Neural cell (in vitro differentiated cells): ENCODE measurements around the gene KIZ. TPM values are rescaled to one million over a fixed set of nuclear protein-coding genes. Genes with fewer than 3 reads are reported as not detected.

Experiments used
- H2AFZ ChIP-seq: fragments of 200-600, 300-800 bp; sonication (generic), shearing (Covaris generic); 2 replicates; pipeline ENCODE4 v1.6.0; 2014; ENCODE audit warnings: low read depth, mild to moderate bottlenecking, antibody characterized with exemption, low read length, moderate library complexity
- H3F3A ChIP-seq: fragments of 200-600 bp; shearing (Covaris generic); 2 replicates; pipeline ENCODE4 v1.6.1; 2016; ENCODE audit warnings: mild to moderate bottlenecking, moderate library complexity, mixed read lengths, antibody characterized with exemption, low read length; ENCODE audit not compliant: insufficient read depth, poor library complexity, severe bottlenecking
- H3K27ac ChIP-seq: fragments of 200-600, 300-800 bp; sonication (generic), shearing (Covaris generic); 2 replicates; pipeline ENCODE4 v1.5.1; 2014; ENCODE audit warnings: mild to moderate bottlenecking, low read length, moderate library complexity
- H3K27me3 ChIP-seq: fragments of 300-800, 200-600 bp; sonication (generic), shearing (Covaris generic); 2 replicates; pipeline ENCODE4 v1.6.0; 2014; ENCODE audit warnings: mild to moderate bottlenecking, low read depth, low read length, moderate library complexity; ENCODE audit not compliant: insufficient read depth
- H3K36me3 ChIP-seq: fragments of 300-800, 200-600 bp; sonication (generic), shearing (Covaris generic); 2 replicates; pipeline ENCODE4 v1.5.1; 2014; ENCODE audit warnings: mild to moderate bottlenecking, antibody characterized with exemption, low read length, moderate library complexity; ENCODE audit not compliant: insufficient read depth
- H3K4me2 ChIP-seq: fragments of 300-800, 200-600 bp; sonication (generic), shearing (Covaris generic); 2 replicates; pipeline ENCODE4 v1.6.0; 2014; ENCODE audit warnings: mild to moderate bottlenecking, low read length
- H3K4me3 ChIP-seq: fragments of 300-800, 200-600 bp; sonication (generic), shearing (Covaris generic); 2 replicates; pipeline ENCODE4 v1.5.1; 2014; ENCODE audit warnings: mild to moderate bottlenecking, low read length, moderate library complexity
- H3K79me2 ChIP-seq: fragments of 200-600 bp; shearing (Covaris generic); replicated peaks from 2 replicates; pipeline ENCODE4 v1.6.0; 2014; ENCODE audit warnings: mild to moderate bottlenecking, low read length, moderate library complexity; ENCODE audit not compliant: insufficient read depth
- H3K9ac ChIP-seq: fragments of 300-800, 200-600 bp; sonication (generic), shearing (Covaris generic); 2 replicates; pipeline ENCODE4 v1.6.1; 2016; ENCODE audit warnings: mild to moderate bottlenecking, low read length, mixed read lengths
- H3K9me2 ChIP-seq: fragments of 200-600 bp; shearing (Covaris generic); 2 replicates; pipeline ENCODE4 v1.6.1; 2016; ENCODE audit warnings: mild to moderate bottlenecking, low read length, mixed read lengths; ENCODE audit not compliant: insufficient read depth
- H3K9me3 ChIP-seq: fragments of 200-600, 300-800 bp; sonication (generic), shearing (Covaris generic); 2 replicates; pipeline ENCODE4 v1.6.1; 2016; ENCODE audit warnings: mild to moderate bottlenecking, mixed run types, low read length, moderate library complexity, mixed read lengths
- H4K20me1 ChIP-seq: fragments of 200-600 bp; shearing (Covaris generic); 2 replicates; pipeline ENCODE4 v1.6.1; 2016; ENCODE audit warnings: mild to moderate bottlenecking, mixed run types; ENCODE audit not compliant: insufficient read depth
- CTCF ChIP-seq: fragments of 450-650 bp; IDR thresholded peaks from 2 replicates; pipeline ENCODE4 v1.5.1; 2014; ENCODE audit warnings: antibody characterized with exemption, mild to moderate bottlenecking, moderate library complexity; ENCODE audit not compliant: poor library complexity, severe bottlenecking
- EP300 ChIP-seq: fragments of 450-650 bp; conservative IDR thresholded peaks from 2 replicates; pipeline ENCODE4 v1.6.1; 2014; ENCODE audit warnings: antibody characterized with exemption, mild to moderate bottlenecking, moderate library complexity; ENCODE audit not compliant: poor library complexity, severe bottlenecking
- EZH2 ChIP-seq: fragments of 200-600, 300-800 bp; shearing (Covaris generic), sonication (generic); IDR thresholded peaks from 2 replicates; pipeline ENCODE4 v1.6.1; 2014; ENCODE audit warnings: antibody characterized with exemption, low read length, borderline replicate concordance, mild to moderate bottlenecking; ENCODE audit not compliant: insufficient read depth, poor library complexity, severe bottlenecking
- MXI1 ChIP-seq: fragments of 450-650 bp; conservative IDR thresholded peaks from 2 replicates; pipeline ENCODE4 v1.6.1; 2014; ENCODE audit warnings: antibody characterized with exemption, mild to moderate bottlenecking; ENCODE audit not compliant: poor library complexity, severe bottlenecking
- POLR2AphosphoS5 ChIP-seq: IDR thresholded peaks from 2 replicates; pipeline ENCODE4 v1.6.1; 2012
- RAD21 ChIP-seq: fragments of 450-650 bp; conservative IDR thresholded peaks from 2 replicates; pipeline ENCODE4 v1.6.1; 2014; ENCODE audit warnings: antibody characterized with exemption, mild to moderate bottlenecking, moderate library complexity
- REST ChIP-seq: IDR thresholded peaks from 2 replicates; pipeline ENCODE4 v1.6.1; 2012; ENCODE audit warnings: borderline replicate concordance
- SMC3 ChIP-seq: fragments of 450-650 bp; conservative IDR thresholded peaks from 2 replicates; pipeline ENCODE4 v1.6.1; 2014; ENCODE audit warnings: antibody characterized with exemption, mild to moderate bottlenecking, moderate library complexity; ENCODE audit not compliant: poor library complexity
- TAF1 ChIP-seq: IDR thresholded peaks from 2 replicates; pipeline ENCODE4 v1.6.1; 2012; ENCODE audit warnings: low read depth
- polyA plus RNA-seq: library from polyadenylated mRNA; depleted of rRNA; stranded (reverse); fragments of >200 nt; gene quantifications from 2 replicates; pipeline ENCODE4 v1.2.3, GENCODE V29; 2014

KIZ gene
- polyA plus RNA-seq, 1 donor from 2014 or later = 3.6 TPM

DNA sequence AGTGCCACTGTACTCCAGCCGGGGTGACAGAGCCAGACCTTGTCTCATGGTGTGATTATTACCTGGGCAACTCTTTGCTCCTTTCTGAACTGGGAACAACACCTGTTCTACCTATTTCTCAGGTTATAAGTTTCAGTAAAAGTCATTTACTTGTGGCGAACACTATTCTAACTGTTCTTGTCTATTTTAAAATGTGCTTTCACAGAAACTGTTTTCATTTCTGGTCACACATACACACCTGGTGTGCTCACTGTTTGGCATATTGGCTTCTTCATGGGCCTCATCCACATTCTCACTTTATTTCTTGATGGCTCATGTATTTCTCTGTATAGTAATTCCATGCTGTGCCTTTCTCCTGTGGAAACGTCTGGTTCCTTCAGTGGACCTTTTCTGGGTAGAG, 146.8 kb downstream of the KIZ start:
- no peaks in the 10 kb centered on the region for H3K27me3 ChIP-seq
- no peak overlapping the region for H3K4me3 ChIP-seq
- H4K20me1 ChIP-seq = no peaks in the 10 kb centered on the region
- TF ChIP-seq RAD21 (no peak), TAF1 (no peak), CTCF (no peak), POLR2AphosphoS5 (no peak), MXI1 (no peak), EZH2 (no peak), SMC3 (no peak), REST (no peak), EP300 (no peak)
- H3F3A ChIP-seq = no peaks in the 10 kb centered on the region
- no peak overlapping the region for H2AFZ ChIP-seq
- no peaks in the 10 kb centered on the region for H3K79me2 ChIP-seq
- H3K9me3 ChIP-seq = no peaks in the 10 kb centered on the region
- H3K4me2 ChIP-seq = no peak overlapping the region
- no peaks in the 10 kb centered on the region for H3K9me2 ChIP-seq
- no peaks in the 10 kb centered on the region for H3K36me3 ChIP-seq
- no peak overlapping the region for H3K9ac ChIP-seq
- H3K27ac ChIP-seq = no peak overlapping the region

DNA sequence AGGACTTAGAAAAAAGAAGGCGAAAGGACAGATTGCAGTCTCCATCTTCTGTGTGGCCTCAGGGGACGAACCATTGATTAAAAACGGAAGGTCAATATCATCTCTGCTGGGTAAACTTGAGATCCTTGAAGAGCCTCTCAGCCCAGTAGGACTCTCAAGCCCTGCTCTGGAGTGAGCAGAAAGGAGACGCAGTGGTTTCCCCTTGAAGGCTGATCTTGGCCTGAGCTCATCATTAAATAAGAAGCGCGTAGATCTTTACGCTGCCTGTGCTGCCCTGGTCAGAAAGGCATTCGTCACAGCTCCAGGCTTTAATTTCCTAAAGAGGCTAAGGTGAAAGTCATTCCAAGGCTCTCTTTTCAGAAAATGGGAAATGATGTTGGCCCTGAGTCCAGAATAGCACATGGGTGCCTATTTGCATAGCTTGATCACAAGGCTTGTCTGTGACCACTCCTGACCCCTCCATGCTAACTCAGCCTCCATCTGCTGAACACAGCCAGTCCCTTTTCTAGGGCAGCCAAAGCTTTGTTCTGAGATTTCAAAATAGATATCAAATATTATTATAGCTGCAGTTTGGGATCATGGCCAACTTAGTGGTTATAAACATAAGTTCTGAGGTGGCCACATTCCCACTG, 148.0 kb downstream of the KIZ start:
- Histone ChIP-seq H3K27ac (no peak overlapping the region), H3K9me2 (no peaks in the 10 kb centered on the region), H3K27me3 (no peaks in the 10 kb centered on the region), H3K9ac (no peak overlapping the region), H3K79me2 (no peaks in the 10 kb centered on the region), H3F3A (no peaks in the 10 kb centered on the region), H3K36me3 (no peaks in the 10 kb centered on the region), H3K4me2 (no peak overlapping the region), H4K20me1 (no peaks in the 10 kb centered on the region), H3K4me3 (no peak overlapping the region), H2AFZ (no peak overlapping the region), H3K9me3 (no peaks in the 10 kb centered on the region)
- TF ChIP-seq REST (no peak), POLR2AphosphoS5 (no peak), SMC3 (no peak), RAD21 (no peak), MXI1 (no peak), EZH2 (no peak), CTCF (no peak), TAF1 (no peak), EP300 (no peak)
